ENCODE measurements around the gene EIF3CL.
"Not testable (repeated sequence)": the region's sequence is repeated elsewhere in the genome, so short reads cannot be mapped to it uniquely, and the experiment has no call there.

EIF3CL gene

DNA sequence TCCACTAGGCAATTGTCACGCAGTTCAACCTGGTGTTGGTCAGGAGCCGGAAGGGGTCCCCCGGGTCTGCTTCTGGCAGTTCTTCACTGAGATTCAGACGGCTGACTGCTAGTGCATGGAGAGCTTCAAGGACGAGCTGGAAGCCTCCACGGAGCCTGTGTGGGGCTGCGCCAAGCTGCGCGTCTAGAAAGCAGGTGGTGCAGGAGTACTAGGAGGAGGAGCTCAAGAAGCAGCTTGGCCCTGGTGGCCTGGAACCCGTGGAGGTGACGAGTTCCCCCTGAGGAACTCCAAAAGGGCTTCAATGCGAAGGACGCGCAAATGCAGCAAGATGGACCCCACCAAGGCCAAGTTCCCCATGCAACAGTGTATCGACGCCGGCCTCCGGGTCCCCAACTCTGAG is 10.9 kb upstream of the EIF3CL start:
- H3K4me1 ChIP-seq (ENCODE audit: low read depth, poor library complexity, severe bottlenecking); H3K36me3 ChIP-seq (ENCODE audit: insufficient read depth); H3K27ac ChIP-seq; H3K9ac ChIP-seq; H2AFZ ChIP-seq (ENCODE audit: low read depth); H4K20me1 ChIP-seq (ENCODE audit: insufficient read depth); H3K4me3 ChIP-seq (IDR thresholded peaks at IDR 0.05; ENCODE audit: insufficient read depth, low read depth, low read length); H3K27me3 ChIP-seq (ENCODE audit: insufficient read depth, low read depth); H3K4me2 ChIP-seq; H3K79me2 ChIP-seq (ENCODE audit: insufficient read depth, low read depth): not testable (repeated sequence)

- not testable (repeated sequence) for H3K9ac ChIP-seq; H3K4me3 ChIP-seq (IDR thresholded peaks at IDR 0.05; ENCODE audit: insufficient read depth, low read depth, low read length); H3K4me1 ChIP-seq (ENCODE audit: low read depth, poor library complexity, severe bottlenecking); H3K27ac ChIP-seq; H2AFZ ChIP-seq (ENCODE audit: low read depth); H4K20me1 ChIP-seq (ENCODE audit: insufficient read depth); H3K27me3 ChIP-seq (ENCODE audit: insufficient read depth, low read depth); H3K79me2 ChIP-seq (ENCODE audit: insufficient read depth, low read depth); H3K36me3 ChIP-seq (ENCODE audit: insufficient read depth); H3K4me2 ChIP-seq
Measured at GRCh38 chr16:28413585-28413984, 9.9 kb upstream of the EIF3CL start.

GRCh38 chr16:28392054-28392453 is 11.6 kb downstream of the EIF3CL start:
- H3K4me1 ChIP-seq (ENCODE audit: low read depth, poor library complexity, severe bottlenecking); H3K27me3 ChIP-seq (ENCODE audit: insufficient read depth, low read depth); H3K27ac ChIP-seq; H3K9ac ChIP-seq; H3K79me2 ChIP-seq (ENCODE audit: insufficient read depth, low read depth); H4K20me1 ChIP-seq (ENCODE audit: insufficient read depth); H3K4me3 ChIP-seq (IDR thresholded peaks at IDR 0.05; ENCODE audit: insufficient read depth, low read depth, low read length); H3K4me2 ChIP-seq; H2AFZ ChIP-seq (ENCODE audit: low read depth); H3K36me3 ChIP-seq (ENCODE audit: insufficient read depth): not testable (repeated sequence)

GRCh38 chr16:28382177-28382867 is 21.3 kb downstream of the EIF3CL start:
- not testable (repeated sequence) for H3K4me3 ChIP-seq (IDR thresholded peaks at IDR 0.05; ENCODE audit: insufficient read depth, low read depth, low read length); H3K27ac ChIP-seq; H3K9ac ChIP-seq; H3K4me2 ChIP-seq; H3K27me3 ChIP-seq (ENCODE audit: insufficient read depth, low read depth); H4K20me1 ChIP-seq (ENCODE audit: insufficient read depth); H3K36me3 ChIP-seq (ENCODE audit: insufficient read depth); H3K79me2 ChIP-seq (ENCODE audit: insufficient read depth, low read depth); H2AFZ ChIP-seq (ENCODE audit: low read depth); H3K4me1 ChIP-seq (ENCODE audit: low read depth, poor library complexity, severe bottlenecking)

DNA sequence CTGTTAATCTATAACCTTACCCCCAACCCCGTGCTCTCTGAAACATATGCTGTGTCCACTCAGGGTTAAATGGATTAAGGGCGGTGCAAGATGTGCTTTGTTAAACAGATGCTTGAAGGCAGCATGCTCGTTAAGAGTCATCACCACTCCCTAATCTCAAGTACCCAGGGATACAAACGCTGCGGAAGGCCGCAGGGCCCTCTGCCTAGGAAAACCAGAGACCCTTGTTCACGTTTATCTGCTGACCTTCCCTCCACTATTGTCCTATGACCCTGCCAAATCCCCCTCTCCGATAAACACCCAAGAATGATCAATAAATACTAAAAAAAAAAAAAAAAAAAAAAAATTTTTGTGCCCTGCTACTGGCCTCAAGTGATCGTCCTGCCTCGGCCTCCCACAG is 25.8 kb downstream of the EIF3CL start:
- not testable (repeated sequence) for H3K4me3 ChIP-seq (IDR thresholded peaks at IDR 0.05; ENCODE audit: insufficient read depth, low read depth, low read length); H3K36me3 ChIP-seq (ENCODE audit: insufficient read depth); H3K4me1 ChIP-seq (ENCODE audit: low read depth, poor library complexity, severe bottlenecking); H3K9ac ChIP-seq; H3K27me3 ChIP-seq (ENCODE audit: insufficient read depth, low read depth); H3K27ac ChIP-seq; H2AFZ ChIP-seq (ENCODE audit: low read depth); H3K4me2 ChIP-seq; H3K79me2 ChIP-seq (ENCODE audit: insufficient read depth, low read depth); H4K20me1 ChIP-seq (ENCODE audit: insufficient read depth)

GRCh38 chr16:28377108-28377625 is 26.5 kb downstream of the EIF3CL start:
- H3K4me1 ChIP-seq (ENCODE audit: low read depth, poor library complexity, severe bottlenecking); H3K27me3 ChIP-seq (ENCODE audit: insufficient read depth, low read depth); H3K9ac ChIP-seq; H3K36me3 ChIP-seq (ENCODE audit: insufficient read depth); H3K4me2 ChIP-seq; H3K79me2 ChIP-seq (ENCODE audit: insufficient read depth, low read depth); H3K27ac ChIP-seq; H3K4me3 ChIP-seq (IDR thresholded peaks at IDR 0.05; ENCODE audit: insufficient read depth, low read depth, low read length); H4K20me1 ChIP-seq (ENCODE audit: insufficient read depth); H2AFZ ChIP-seq (ENCODE audit: low read depth): not testable (repeated sequence)

DNA sequence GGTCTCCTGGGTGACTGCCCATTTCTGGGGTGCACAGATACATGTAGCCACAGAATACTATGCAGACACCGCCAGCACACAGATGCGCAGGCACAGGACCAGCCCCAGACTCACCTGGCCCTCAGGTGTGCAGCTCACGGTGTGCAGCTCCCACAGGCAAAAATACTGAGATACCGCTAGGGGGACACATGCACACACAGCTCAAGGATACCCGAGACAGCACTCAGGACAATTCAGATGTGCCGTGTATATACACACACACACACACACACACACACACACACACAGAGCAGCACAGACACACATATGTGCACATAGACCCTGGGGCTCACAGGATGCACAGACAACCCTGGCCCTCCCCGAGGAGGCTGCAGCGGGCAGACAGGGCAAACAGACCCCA is 28.5 kb downstream of the EIF3CL start:
- H3K79me2 ChIP-seq (ENCODE audit: insufficient read depth, low read depth); H3K4me3 ChIP-seq (IDR thresholded peaks at IDR 0.05; ENCODE audit: insufficient read depth, low read depth, low read length); H4K20me1 ChIP-seq (ENCODE audit: insufficient read depth); H3K27me3 ChIP-seq (ENCODE audit: insufficient read depth, low read depth); H3K36me3 ChIP-seq (ENCODE audit: insufficient read depth); H2AFZ ChIP-seq (ENCODE audit: low read depth); H3K9ac ChIP-seq; H3K4me1 ChIP-seq (ENCODE audit: low read depth, poor library complexity, severe bottlenecking); H3K27ac ChIP-seq; H3K4me2 ChIP-seq: not testable (repeated sequence)

GRCh38 chr16:28374281-28374680 is 29.4 kb downstream of the EIF3CL start:
- not testable (repeated sequence) for H3K27me3 ChIP-seq (ENCODE audit: insufficient read depth, low read depth); H4K20me1 ChIP-seq (ENCODE audit: insufficient read depth); H3K9ac ChIP-seq; H3K36me3 ChIP-seq (ENCODE audit: insufficient read depth); H3K4me1 ChIP-seq (ENCODE audit: low read depth, poor library complexity, severe bottlenecking); H2AFZ ChIP-seq (ENCODE audit: low read depth); H3K27ac ChIP-seq; H3K4me3 ChIP-seq (IDR thresholded peaks at IDR 0.05; ENCODE audit: insufficient read depth, low read depth, low read length); H3K4me2 ChIP-seq; H3K79me2 ChIP-seq (ENCODE audit: insufficient read depth, low read depth)

- not testable (repeated sequence) for H3K79me2 ChIP-seq (ENCODE audit: insufficient read depth, low read depth); H3K4me3 ChIP-seq (IDR thresholded peaks at IDR 0.05; ENCODE audit: insufficient read depth, low read depth, low read length); H3K27ac ChIP-seq; H4K20me1 ChIP-seq (ENCODE audit: insufficient read depth); H3K27me3 ChIP-seq (ENCODE audit: insufficient read depth, low read depth); H3K9ac ChIP-seq; H3K4me1 ChIP-seq (ENCODE audit: low read depth, poor library complexity, severe bottlenecking); H2AFZ ChIP-seq (ENCODE audit: low read depth); H3K36me3 ChIP-seq (ENCODE audit: insufficient read depth); H3K4me2 ChIP-seq
Measured at GRCh38 chr16:28367926-28368325, 35.7 kb downstream of the EIF3CL start.

DNA sequence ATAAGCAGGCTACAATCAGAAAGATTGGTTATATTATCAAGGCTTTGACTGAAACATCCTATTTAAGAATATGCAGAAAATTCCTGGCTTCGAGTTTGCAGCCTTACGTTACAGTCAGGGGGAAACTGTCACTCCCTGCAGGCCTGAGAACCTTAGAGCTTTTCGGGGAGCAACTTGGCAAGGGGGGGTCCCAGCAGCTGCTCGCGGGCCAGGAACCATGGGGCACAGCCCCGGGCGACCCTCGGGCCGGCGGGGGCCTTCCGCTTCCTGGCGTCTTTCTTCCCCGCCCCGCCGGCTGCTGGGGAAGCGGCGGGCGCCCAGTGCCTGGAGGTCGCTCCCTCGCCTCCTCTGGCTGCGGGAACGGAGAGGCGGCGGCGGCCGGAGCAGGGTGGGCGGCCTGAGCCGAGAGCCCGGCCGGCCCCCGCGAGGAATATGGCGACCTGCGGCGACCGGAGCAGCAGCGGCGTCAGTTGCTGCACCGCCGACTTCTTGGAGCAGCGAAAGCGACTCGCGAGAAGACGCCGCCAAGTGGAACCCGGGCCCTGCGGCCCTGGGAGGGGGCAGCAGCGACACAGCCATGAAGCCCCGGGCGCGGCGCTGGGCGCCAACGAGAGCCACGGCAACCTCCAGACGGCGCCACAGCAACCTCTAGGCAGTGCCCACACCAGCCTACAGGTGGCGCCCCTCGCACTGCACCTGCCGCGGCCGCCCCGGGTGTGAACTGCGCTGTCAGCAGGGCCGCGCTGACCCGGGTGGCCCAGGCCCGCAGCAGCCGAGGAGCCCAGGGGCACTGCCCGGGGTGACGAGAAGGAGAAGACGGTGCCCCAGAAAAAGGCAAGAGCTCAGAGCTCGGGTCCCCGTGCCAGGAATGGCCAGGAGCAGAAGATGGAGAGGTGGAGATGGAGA is 39.1 kb downstream of the EIF3CL start:
- not testable (repeated sequence) for H3K79me2 ChIP-seq (ENCODE audit: insufficient read depth, low read depth); H3K4me2 ChIP-seq; H3K27ac ChIP-seq; H3K4me3 ChIP-seq (IDR thresholded peaks at IDR 0.05; ENCODE audit: insufficient read depth, low read depth, low read length); H4K20me1 ChIP-seq (ENCODE audit: insufficient read depth); H2AFZ ChIP-seq (ENCODE audit: low read depth); H3K36me3 ChIP-seq (ENCODE audit: insufficient read depth); H3K9ac ChIP-seq; H3K27me3 ChIP-seq (ENCODE audit: insufficient read depth, low read depth)
- H3K4me1 ChIP-seq (ENCODE audit: low read depth, poor library complexity, severe bottlenecking) = peaks cover 11% of the 10 kb centered on the region

All from KMS-11 (cell line).